ENCODE measurements around the gene THEMIS.
"Not testable (repeated sequence)": the region's sequence is repeated elsewhere in the genome, so short reads cannot be mapped to it uniquely, and the experiment has no call there.

Gene THEMIS

DNA sequence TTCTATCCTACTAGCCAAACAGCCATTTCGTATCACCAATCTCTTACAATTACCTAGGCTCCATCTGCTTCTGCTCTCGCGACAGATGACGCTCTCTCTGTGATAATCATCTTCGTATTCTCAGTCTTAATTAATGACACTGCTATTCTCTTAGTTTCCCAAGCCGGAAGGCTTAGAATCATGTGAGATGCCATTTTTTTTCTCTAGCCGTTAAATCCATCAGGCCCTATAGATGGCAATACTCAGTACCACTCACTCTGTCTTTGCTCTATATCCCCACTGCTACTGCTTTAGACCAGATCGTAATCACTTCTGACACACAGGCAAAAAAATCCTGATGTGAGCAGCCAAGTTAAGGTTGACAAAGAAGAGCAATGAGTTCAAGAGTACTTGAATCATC, 2.1 kb upstream of the THEMIS start:
- no peak for DNase-seq (ENCODE audit: low read depth in 2 of 2)
- TF ChIP-seq, protein P1, sequence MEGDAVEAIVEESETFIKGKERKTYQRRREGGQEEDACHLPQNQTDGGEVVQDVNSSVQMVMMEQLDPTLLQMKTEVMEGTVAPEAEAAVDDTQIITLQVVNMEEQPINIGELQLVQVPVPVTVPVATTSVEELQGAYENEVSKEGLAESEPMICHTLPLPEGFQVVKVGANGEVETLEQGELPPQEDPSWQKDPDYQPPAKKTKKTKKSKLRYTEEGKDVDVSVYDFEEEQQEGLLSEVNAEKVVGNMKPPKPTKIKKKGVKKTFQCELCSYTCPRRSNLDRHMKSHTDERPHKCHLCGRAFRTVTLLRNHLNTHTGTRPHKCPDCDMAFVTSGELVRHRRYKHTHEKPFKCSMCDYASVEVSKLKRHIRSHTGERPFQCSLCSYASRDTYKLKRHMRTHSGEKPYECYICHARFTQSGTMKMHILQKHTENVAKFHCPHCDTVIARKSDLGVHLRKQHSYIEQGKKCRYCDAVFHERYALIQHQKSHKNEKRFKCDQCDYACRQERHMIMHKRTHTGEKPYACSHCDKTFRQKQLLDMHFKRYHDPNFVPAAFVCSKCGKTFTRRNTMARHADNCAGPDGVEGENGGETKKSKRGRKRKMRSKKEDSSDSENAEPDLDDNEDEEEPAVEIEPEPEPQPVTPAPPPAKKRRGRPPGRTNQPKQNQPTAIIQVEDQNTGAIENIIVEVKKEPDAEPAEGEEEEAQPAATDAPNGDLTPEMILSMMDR (IDR thresholded peaks at IDR 0.05; ENCODE audit: low read depth, low read length) = no peak
- H3K4me3 ChIP-seq (replicated peaks in 1 of 2; ENCODE audit: low read depth in 2 of 2, low read length in 2 of 2) = no peak overlapping the region

GRCh38 chr6:127897484-127897883, 3.4 kb downstream of the THEMIS start:
- H3K4me3 ChIP-seq (replicated peaks in 1 of 2; ENCODE audit: low read depth in 2 of 2, low read length in 2 of 2) = no peak overlapping the region
- TF ChIP-seq, protein P1 (IDR thresholded peaks at IDR 0.05; ENCODE audit: low read depth, low read length) = no peak
- no peak for DNase-seq (ENCODE audit: low read depth in 2 of 2)

GRCh38 chr6:127894051-127894450, 6.8 kb downstream of the THEMIS start:
- TF ChIP-seq, protein P1 (IDR thresholded peaks at IDR 0.05; ENCODE audit: low read depth, low read length) = no peak
- H3K4me3 ChIP-seq (replicated peaks in 1 of 2; ENCODE audit: low read depth in 2 of 2, low read length in 2 of 2) = no peak overlapping the region
- no peak for DNase-seq (ENCODE audit: low read depth in 2 of 2)

GRCh38 chr6:127893541-127893940, 7.3 kb downstream of the THEMIS start:
- H3K4me3 ChIP-seq (replicated peaks in 1 of 2; ENCODE audit: low read depth in 2 of 2, low read length in 2 of 2) = no peak overlapping the region
- no peak for DNase-seq (ENCODE audit: low read depth in 2 of 2)
- TF ChIP-seq, protein P1 (IDR thresholded peaks at IDR 0.05; ENCODE audit: low read depth, low read length) = no peak

GRCh38 chr6:127891731-127892326, 9.0 kb downstream of the THEMIS start:
- no peak for DNase-seq (ENCODE audit: low read depth in 2 of 2)
- H3K4me3 ChIP-seq (replicated peaks in 1 of 2; ENCODE audit: low read depth in 2 of 2, low read length in 2 of 2) = no peak overlapping the region
- TF ChIP-seq, protein P1 (IDR thresholded peaks at IDR 0.05; ENCODE audit: low read depth, low read length) = no peak

- H3K4me3 ChIP-seq (replicated peaks in 1 of 2; ENCODE audit: low read depth in 2 of 2, low read length in 2 of 2) = no peak overlapping the region
- TF ChIP-seq, protein P1 (IDR thresholded peaks at IDR 0.05; ENCODE audit: low read depth, low read length) = no peak
- DNase-seq (ENCODE audit: low read depth in 2 of 2) = no peak
These were observed 14.3 kb downstream of the THEMIS start for GRCh38 chr6:127886603-127887002.

DNA sequence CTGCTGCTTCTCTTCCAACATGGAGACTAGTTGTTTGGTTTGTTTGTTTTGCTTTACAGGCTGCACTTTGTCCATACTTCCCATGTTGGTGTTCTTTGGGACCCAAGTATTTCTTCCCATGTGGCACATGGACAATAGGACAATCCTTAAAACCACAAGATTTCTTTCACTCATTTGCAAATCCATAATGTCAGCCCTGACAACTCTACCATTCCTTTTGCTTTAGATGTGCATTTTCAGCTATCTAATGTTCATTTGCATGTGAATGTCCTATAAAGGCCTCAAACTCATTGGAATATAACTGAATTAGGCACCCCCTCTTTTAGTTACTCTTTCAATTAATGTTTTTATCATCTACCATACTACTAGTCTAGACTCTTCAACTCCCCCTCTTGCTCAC, 16.7 kb downstream of the THEMIS start:
- no peak for DNase-seq (ENCODE audit: low read depth in 2 of 2)
- no peak overlapping the region for H3K4me3 ChIP-seq (replicated peaks in 1 of 2; ENCODE audit: low read depth in 2 of 2, low read length in 2 of 2)

DNA sequence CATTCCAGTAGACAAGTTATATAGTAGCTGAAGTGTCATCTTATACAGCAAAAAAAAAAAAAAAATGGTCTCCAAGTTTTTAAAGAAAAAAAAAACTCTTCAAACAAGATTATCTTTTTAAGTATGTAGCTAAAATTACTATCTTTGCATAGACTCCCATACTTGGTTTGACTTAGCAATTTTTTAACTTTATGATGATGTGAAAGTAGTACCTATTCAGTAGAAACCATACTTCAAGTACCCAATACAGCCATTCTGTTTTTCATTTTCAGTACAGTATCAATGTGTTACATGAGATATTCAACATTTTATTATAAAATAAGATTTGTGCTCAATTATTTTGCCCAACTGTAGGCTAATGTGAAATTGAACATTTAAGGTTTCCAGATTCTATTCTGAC, 18.9 kb downstream of the THEMIS start:
- H3K4me3 ChIP-seq (replicated peaks in 1 of 2; ENCODE audit: low read depth in 2 of 2, low read length in 2 of 2); DNase-seq (ENCODE audit: low read depth in 2 of 2): not testable (repeated sequence)

More for the DNA sequence above, 16.7 kb downstream of the THEMIS start:
- TF ChIP-seq, protein P1 (IDR thresholded peaks at IDR 0.05; ENCODE audit: low read depth, low read length) = no peak

Data from cardiac fibroblast (primary cell).